Epidermal melanocyte (primary cell): ENCODE measurements around the gene ADD3.

Experiments
- DNase-seq: peaks from one replicate; pipeline ENCODE4 v3.0.0; 2011; ENCODE audit warnings: low spot score; ENCODE audit not compliant: insufficient read length

Gene ADD3

GRCh38 chr10:110059925-110060324 lies 52.1 kb downstream of the ADD3 start:
- DNase-seq = no peak

DNA sequence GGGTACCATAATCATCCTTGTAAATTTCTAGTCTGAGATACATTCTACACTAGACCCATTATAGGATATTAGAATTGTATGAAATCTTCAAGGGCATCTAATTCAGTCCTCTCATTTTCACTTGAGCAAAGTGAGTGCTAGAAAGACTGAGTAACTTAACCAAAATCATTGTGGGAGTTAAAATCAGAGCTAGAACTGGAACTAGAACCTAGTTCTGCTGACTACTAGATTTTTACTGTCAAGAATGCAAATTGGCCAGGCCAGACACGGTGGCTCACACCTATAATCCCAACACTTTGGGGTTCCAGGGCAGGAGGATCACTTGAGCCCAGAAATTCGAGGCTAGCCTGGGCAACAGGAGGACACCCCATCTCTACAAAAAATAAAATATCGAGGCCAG lies 53.9 kb downstream of the ADD3 start:
- DNase-seq = no peak

- DNase-seq = no peak
These were observed 57.5 kb downstream of the ADD3 start for GRCh38 chr10:110065269-110065668.

- DNase-seq = no peak
These were observed 60.4 kb downstream of the ADD3 start for GRCh38 chr10:110067960-110068770.

DNA sequence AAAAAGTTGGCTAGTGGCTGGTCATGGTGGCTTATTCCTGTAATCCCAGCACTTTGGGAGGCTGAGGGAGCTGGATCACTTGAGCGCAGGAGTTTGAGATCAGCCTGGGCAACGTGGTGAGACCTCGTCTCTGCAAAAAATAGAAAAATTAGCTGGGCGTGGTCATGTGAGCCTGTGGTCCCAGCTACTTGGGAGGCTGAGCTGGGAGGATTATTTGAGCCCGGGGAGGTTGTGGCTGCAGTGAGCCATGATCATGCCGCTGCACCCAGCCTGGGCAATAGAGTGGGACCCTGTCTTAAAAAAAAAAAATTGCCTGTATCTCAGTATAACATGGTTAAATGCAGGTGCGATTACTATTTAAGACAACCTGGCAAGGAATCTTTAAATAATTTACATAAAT lies 61.0 kb downstream of the ADD3 start:
- DNase-seq = no peak

DNA sequence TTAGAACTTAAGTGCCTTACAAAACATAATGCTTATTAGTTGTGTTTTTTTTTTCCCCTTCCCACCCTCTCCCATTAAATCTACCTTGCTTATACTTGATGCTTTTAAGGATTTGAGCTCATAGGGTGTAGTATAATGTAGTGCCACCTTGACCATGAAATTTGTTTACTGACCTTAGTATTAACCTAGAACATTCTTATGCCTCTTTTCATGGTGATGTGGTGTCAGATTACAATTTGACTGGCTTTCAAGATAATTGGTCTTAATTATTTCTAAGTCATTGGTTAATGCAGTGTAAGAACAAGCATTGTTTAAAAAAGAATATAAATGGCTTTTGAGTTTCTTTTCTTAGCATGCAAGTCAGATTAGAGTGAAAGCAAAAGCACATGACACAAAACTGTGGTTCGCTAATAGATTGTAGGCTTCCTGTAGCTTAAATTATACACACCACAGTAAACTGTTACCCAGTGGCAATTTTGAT lies 61.8 kb downstream of the ADD3 start:
- no peak for DNase-seq

DNA sequence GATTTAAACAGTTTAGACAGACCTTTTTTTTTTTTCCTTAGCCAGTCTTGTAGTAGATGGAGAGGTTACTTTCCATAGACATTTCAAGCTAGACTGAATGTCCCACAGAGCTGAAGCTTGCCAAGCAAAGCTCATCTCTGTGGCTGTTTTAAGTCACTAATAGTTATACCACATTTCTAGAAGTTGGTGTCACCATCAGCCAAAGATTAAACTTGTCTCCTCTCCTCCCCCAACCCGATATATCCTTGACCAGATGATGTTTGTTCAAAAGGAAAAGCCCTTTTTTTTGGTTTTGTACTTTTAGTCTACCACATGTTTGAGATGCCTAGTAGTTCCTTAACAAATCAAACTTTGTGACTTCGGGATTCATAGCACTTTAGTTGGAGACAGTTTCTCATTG lies 66.1 kb downstream of the ADD3 start:
- no peak for DNase-seq

DNA sequence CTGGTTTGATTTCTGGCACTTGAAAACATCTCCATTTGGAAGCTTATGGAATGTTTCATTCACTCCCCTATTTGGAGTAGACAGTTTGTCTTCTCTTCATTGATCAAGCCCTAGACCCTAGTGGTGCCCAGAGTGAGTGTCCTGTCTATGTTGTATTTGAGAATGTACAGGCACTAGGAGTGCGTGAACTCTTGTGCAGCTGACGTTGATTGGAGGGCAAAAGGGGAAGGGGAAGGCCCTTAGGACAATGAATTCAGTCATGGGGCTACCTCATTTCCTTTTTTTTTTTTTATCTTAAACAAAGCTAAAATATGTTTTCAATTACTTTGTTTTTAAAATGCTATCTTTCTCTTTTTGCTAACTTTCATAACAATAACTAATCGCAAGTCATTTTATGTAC lies 66.5 kb downstream of the ADD3 start:
- no peak for DNase-seq

- peak; percentile 57 for DNase-seq
These were observed 67.2 kb downstream of the ADD3 start for GRCh38 chr10:110074758-110075671.

GRCh38 chr10:110075686-110076085 lies 67.9 kb downstream of the ADD3 start:
- DNase-seq = no peak

GRCh38 chr10:110076559-110077318 lies 69.0 kb downstream of the ADD3 start:
- DNase-seq = no peak

GRCh38 chr10:110077436-110078130 lies 69.8 kb downstream of the ADD3 start:
- no peak for DNase-seq

DNA sequence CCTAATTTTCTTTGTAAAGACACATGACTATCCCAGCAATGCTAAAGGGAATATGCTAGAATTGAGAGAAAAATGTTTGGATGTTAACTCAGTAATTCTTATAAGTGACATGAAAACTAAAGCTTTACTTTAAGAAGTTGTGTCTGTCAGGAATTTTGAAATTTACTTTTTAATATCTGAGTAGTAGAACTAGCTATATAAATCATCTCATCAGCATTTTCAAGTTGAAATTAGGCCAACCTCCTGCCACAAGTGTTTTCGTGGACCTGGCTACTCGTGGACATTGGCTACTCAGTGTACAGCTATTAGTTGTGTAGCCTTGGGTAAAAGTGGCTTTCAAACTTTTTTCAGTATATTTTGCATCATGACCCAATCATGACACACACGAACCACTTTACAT lies 70.5 kb downstream of the ADD3 start:
- DNase-seq = no peak

GRCh38 chr10:110081911-110082310 lies 74.1 kb downstream of the ADD3 start:
- DNase-seq = no peak

DNA sequence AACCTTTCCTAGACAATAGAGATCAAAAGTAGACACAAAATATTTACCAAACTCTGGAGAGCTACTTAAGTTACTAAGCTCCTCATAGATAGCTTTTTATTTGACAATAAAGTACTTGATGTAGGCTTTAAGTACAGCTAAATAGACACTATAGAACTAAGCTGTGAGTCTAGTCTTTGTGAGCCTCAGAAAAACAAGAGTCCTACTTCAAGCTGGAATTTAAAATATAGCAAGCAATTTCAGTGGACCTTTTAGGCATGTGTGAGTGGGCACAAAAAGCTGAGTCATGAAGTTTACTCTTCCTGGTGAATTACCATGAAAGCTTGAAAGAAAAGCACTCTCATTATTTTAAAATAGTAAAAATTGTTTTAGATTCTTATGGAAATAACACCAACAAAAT lies 76.1 kb downstream of the ADD3 start:
- DNase-seq = no peak

DNA sequence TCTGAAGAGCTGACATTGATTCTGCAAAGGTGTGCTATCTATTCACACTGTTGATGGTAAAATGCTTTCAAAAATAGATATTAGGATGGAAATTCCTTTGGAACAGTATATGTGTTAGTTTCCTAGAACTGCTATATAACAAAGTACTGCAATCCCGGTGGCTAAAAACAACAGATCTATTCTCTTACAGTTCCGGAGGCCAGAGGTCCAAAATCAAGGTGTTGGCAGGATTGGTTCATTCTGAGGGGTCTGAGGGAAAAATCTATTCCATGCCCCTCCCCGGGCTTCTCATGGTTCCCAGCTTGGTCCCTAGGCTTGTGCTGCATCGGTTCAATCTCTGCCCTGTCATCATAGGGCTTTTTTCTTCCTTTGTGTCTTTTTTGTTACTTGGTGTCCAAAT lies 79.9 kb downstream of the ADD3 start:
- no peak for DNase-seq

GRCh38 chr10:110088367-110089104 lies 80.8 kb downstream of the ADD3 start:
- no peak for DNase-seq

GRCh38 chr10:110091830-110092229 lies 84.0 kb downstream of the ADD3 start:
- no peak for DNase-seq

- no peak for DNase-seq
These were observed 85.9 kb downstream of the ADD3 start for GRCh38 chr10:110093722-110094121.

DNA sequence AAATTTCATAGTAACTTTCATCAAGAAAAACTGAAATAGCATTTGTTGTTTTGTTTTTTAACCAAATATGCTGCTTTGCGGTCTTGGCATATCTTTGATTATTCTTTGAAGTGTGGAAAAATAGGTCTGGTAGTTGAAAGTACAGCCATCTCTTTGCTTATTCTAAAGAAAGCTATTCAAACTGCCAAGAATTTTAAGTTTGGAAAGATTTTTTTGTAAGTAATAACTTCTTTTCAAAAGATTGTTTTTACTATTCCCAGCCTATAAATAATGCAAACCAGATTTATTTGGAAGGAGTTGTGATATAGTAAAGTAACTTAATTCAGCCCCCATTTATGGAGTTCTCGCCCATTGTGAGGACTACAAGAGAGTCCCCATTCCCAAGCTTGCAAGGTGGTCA lies 87.0 kb downstream of the ADD3 start:
- no peak for DNase-seq
